Neutrophil (primary cell): ENCODE measurements around the gene COL15A1.

Experiments used
- H3K27ac ChIP-seq: fragments of 200-600 bp; sonication (generic); 2 replicates; pipeline ENCODE4 v1.5.1; 2016; ENCODE audit warnings: mild to moderate bottlenecking, moderate library complexity
- H3K27me3 ChIP-seq: fragments of 200-600 bp; sonication (generic); 2 replicates; pipeline ENCODE4 v1.6.0; 2016; ENCODE audit warnings: mild to moderate bottlenecking
- H3K36me3 ChIP-seq: fragments of 200-600 bp; sonication (generic); 2 replicates; pipeline ENCODE4 v1.5.1; 2017
- H3K4me1 ChIP-seq, 2 experiments: fragments of 200-600 bp in 1 of 2; sonication (generic) in 1 of 2; 1 replicate in 1 of 2; 2 replicates in 1 of 2; pipeline versions ENCODE4 v1.5.1 to v1.6.1; 2013 to 2016; ENCODE audit warnings: low read depth in 1 of 2, low read length in 1 of 2, mild to moderate bottlenecking in 1 of 2, moderate library complexity in 1 of 2; ENCODE audit not compliant: control insufficient read depth in 1 of 2, insufficient read depth in 1 of 2
- H3K4me3 ChIP-seq, 2 experiments: fragments of 200-600 bp in 1 of 2; sonication (generic) in 1 of 2; 1 replicate in 1 of 2; 2 replicates in 1 of 2; pipeline ENCODE4 v1.5.1; 2013 to 2016; ENCODE audit warnings: low read depth in 1 of 2, low read length in 1 of 2, mild to moderate bottlenecking in 1 of 2, moderate library complexity in 1 of 2
- H3K9me3 ChIP-seq: fragments of 200-600 bp; sonication (generic); 2 replicates; pipeline ENCODE4 v1.5.1; 2016
- TF ChIP-seq, protein P1 (sequence below): fragments of 200-600 bp; sonication (generic); IDR thresholded peaks from 2 replicates; pipeline ENCODE4 v1.5.1; 2016; ENCODE audit warnings: antibody characterized with exemption

Gene COL15A1

DNA sequence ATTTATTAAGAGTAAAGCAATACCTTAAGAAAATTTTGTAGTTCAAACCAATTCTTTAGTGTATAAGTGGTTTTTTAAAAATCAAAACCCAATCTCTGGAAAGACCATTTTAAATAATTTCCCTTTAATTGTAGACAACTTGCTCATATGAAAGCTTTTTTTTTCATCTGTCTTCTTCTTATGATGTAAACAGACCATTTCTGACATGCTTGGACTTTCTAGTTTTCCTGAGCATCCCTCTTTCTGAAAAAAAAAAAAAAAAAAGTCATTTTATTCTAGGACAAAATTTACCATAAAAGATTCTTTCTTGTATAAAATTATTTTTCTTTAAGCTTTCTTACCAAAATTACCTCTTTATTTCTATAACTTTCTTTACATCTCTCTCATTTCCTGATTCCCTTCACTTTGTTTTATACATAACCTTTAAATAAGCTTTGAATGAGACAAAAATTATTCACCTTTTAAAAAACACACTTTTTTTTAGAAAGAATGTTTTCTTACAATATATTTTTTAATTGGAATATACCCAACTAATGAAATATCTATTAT, 67.5 kb downstream of the COL15A1 start:
- Histone ChIP-seq H3K27me3 (peaks cover 32% of the 10 kb centered on the region), H3K9me3 (peaks cover 15% of the 10 kb centered on the region), H3K27ac (no peak overlapping the region), H3K4me1 (no peaks in the 10 kb centered on the region), H3K4me3 (no peak overlapping the region), H3K36me3 (no peaks in the 10 kb centered on the region)
- TF ChIP-seq, protein P1, sequence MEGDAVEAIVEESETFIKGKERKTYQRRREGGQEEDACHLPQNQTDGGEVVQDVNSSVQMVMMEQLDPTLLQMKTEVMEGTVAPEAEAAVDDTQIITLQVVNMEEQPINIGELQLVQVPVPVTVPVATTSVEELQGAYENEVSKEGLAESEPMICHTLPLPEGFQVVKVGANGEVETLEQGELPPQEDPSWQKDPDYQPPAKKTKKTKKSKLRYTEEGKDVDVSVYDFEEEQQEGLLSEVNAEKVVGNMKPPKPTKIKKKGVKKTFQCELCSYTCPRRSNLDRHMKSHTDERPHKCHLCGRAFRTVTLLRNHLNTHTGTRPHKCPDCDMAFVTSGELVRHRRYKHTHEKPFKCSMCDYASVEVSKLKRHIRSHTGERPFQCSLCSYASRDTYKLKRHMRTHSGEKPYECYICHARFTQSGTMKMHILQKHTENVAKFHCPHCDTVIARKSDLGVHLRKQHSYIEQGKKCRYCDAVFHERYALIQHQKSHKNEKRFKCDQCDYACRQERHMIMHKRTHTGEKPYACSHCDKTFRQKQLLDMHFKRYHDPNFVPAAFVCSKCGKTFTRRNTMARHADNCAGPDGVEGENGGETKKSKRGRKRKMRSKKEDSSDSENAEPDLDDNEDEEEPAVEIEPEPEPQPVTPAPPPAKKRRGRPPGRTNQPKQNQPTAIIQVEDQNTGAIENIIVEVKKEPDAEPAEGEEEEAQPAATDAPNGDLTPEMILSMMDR = no peak

DNA sequence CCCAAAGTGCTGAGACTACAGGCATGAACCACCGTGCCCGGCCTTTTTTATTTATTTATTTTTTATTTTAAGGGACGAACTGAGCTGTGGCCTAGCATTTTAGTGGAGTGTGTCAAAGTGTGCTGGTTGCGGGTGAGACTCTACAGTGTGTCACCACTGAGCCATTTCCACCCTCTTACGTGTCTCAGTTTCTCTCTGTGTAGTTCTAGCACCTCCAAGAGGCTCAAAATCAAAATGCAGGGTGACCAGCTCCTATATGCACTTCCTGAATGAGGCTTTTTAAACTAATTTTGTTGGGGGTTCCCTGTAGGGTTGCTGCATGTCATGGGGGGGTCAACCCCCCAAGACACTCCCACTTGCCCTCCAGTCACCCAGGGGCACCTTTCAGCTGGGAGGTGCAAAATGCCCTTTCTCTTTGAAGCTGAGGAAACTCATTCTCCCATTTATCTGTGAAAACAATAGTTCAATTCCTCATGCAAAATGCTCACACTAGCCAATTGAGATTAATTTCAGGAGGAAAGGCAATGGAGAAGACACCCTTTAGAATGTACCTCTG, 69.3 kb downstream of the COL15A1 start:
- Histone ChIP-seq H3K27me3 (peaks cover 41% of the 10 kb centered on the region), H3K36me3 (no peaks in the 10 kb centered on the region), H3K9me3 (peaks cover 15% of the 10 kb centered on the region), H3K4me1 (no peaks in the 10 kb centered on the region), H3K27ac (no peak overlapping the region), H3K4me3 (no peak overlapping the region)
- TF ChIP-seq, protein P1 = no peak

DNA sequence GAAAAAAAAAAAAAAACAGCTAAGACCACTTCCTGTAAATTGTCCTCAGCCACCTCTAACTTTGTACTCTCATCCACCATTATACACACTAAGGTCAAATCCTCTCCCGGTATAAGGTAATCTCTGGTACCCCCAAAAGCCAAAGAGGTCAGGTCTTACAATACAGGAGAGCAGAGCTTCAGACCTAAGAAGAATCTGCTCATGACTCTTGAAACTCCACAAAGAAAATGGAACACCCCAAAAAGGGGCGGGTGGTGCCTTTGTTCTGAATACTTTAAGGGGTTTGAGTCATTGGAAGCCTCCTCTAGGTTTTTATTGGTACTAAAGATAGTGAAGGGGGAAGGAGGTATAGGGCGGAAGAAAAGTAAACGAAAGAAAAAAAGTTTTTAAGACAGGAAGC, 69.8 kb downstream of the COL15A1 start:
- H3K9me3 ChIP-seq = peaks cover 15% of the 10 kb centered on the region
- TF ChIP-seq, protein P1 = no peak
- no peak overlapping the region for H3K4me3 ChIP-seq

DNA sequence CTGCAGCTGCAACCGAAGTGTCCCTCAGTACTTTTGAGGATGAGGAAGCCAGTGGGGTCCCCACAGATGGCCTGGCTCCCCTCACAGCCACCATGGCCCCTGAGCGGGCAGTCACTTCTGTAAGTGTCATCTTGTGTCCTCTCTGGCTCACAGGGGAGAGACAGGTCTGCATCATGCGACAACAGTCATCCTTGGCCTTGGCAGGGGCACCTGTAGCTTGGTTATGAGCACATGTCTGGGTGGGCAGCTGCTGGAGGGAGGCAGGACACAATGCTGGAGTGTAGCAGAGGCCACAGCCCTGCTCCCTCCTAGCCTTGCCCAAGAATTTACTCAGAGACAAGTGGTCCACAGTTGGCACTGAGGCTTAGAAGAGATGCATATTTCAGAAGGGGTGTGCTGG, 71.7 kb downstream of the COL15A1 start:
- H3K9me3 ChIP-seq = peaks cover 8% of the 10 kb centered on the region
- H3K4me1 ChIP-seq = no peaks in the 10 kb centered on the region
- TF ChIP-seq, protein P1 = no peak
- no peak overlapping the region for H3K27ac ChIP-seq
- peaks cover 65% of the 10 kb centered on the region for H3K27me3 ChIP-seq
- H3K4me3 ChIP-seq = no peak overlapping the region
- H3K36me3 ChIP-seq = no peaks in the 10 kb centered on the region

More for the DNA sequence above, 69.8 kb downstream of the COL15A1 start:
- peaks cover 46% of the 10 kb centered on the region for H3K27me3 ChIP-seq
- no peaks in the 10 kb centered on the region for H3K36me3 ChIP-seq
- H3K27ac ChIP-seq = no peak overlapping the region
- no peaks in the 10 kb centered on the region for H3K4me1 ChIP-seq

DNA sequence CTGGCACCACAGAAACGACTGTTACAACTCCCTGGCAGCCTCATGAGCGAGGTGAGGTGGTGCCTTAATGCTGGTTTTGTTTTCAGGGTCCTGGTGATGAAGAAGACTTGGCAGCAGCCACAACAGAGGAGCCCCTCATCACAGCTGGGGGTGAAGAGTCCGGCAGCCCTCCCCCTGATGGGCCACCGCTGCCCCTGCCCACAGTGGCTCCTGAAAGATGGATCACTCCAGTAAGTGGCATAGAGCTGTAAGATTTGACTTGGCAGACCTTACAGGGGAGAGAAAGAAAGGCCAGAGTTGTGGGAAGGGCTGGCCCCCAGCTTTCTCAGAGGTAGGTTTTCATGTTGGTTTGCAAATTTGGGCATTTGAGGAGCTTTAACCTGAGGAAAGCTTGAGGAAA, 72.2 kb downstream of the COL15A1 start:
- H3K4me3 ChIP-seq = no peak overlapping the region
- no peak overlapping the region for H3K27ac ChIP-seq
- H3K27me3 ChIP-seq = peaks cover 69% of the 10 kb centered on the region
- TF ChIP-seq, protein P1 = no peak
- H3K9me3 ChIP-seq = peaks cover 3% of the 10 kb centered on the region
- no peaks in the 10 kb centered on the region for H3K36me3 ChIP-seq
- H3K4me1 ChIP-seq = no peaks in the 10 kb centered on the region
